Prostate gland (tissue), 2 donors: Measurements from ENCODE around the gene FLT4.

Experiments
- POLR2A ChIP-seq: fragments of 450-650 bp; IDR thresholded peaks from one replicate; pipeline ENCODE4 v1.6.1; 2016; ENCODE audit warnings: antibody characterized with exemption, mild to moderate bottlenecking
- POLR2AphosphoS5 ChIP-seq: sonication (generic); formaldehyde crosslinking; IDR thresholded peaks from one replicate; pipeline ENCODE4 v1.6.1; 2017; ENCODE audit warnings: antibody characterized with exemption
- TF ChIP-seq, protein P1 (sequence below), 4 experiments: fragments of 200-600 bp in 2 of 4; fragments of 450-650 bp in 2 of 4; sonication (generic) in 2 of 4; IDR thresholded peaks; 1 replicate in 3 of 4; 2 replicates in 1 of 4; pipeline ENCODE4 v1.5.1; 2016 to 2019; ENCODE audit warnings: antibody characterized with exemption in 4 of 4, mild to moderate bottlenecking in 2 of 4, moderate library complexity in 2 of 4

- TF ChIP-seq, protein P1, sequence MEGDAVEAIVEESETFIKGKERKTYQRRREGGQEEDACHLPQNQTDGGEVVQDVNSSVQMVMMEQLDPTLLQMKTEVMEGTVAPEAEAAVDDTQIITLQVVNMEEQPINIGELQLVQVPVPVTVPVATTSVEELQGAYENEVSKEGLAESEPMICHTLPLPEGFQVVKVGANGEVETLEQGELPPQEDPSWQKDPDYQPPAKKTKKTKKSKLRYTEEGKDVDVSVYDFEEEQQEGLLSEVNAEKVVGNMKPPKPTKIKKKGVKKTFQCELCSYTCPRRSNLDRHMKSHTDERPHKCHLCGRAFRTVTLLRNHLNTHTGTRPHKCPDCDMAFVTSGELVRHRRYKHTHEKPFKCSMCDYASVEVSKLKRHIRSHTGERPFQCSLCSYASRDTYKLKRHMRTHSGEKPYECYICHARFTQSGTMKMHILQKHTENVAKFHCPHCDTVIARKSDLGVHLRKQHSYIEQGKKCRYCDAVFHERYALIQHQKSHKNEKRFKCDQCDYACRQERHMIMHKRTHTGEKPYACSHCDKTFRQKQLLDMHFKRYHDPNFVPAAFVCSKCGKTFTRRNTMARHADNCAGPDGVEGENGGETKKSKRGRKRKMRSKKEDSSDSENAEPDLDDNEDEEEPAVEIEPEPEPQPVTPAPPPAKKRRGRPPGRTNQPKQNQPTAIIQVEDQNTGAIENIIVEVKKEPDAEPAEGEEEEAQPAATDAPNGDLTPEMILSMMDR (IDR thresholded peaks at IDR 0.05) = no peak
- TF ChIP-seq POLR2A (no peak), POLR2AphosphoS5 (no peak)
These were observed 40.4 kb upstream of the FLT4 start for GRCh38 chr5:180689775-180690174.
